Stimulated activated naive CD4-positive, alpha-beta T cell treated with Interleukin-2 at 50 U/mL for 16 hours (primary cell): ENCODE results near the gene JAGN1.
"Not testable (repeated sequence)": the region's sequence is repeated elsewhere in the genome, so short reads cannot be mapped to it uniquely, and the experiment has no call there.

Experiments used
- DNase-seq: peaks from one replicate; lab custom pipeline; 2025; lab: John Stamatoyannopoulos, UW

The JAGN1 gene

DNA sequence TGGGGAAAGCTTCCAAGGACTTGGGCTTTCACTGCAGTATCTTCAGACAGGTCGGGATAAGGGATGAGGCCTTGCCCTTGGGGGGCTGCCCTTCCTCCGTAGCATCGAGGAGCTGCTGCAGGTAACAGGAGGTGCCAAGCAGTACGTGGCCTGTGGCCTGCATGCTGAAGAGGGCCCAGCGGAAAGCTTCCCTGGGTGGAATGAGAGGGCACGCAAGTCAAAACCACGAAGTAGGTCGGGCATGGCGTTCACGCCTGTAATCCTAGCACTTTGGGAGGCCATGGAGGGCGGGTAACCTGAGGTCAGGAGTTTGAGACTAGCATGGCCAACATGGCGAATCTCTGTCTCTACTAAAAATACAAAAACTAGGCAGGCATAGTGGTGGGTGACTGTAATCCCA, 23.3 kb upstream of the JAGN1 start:
- DNase-seq: no peak

DNA sequence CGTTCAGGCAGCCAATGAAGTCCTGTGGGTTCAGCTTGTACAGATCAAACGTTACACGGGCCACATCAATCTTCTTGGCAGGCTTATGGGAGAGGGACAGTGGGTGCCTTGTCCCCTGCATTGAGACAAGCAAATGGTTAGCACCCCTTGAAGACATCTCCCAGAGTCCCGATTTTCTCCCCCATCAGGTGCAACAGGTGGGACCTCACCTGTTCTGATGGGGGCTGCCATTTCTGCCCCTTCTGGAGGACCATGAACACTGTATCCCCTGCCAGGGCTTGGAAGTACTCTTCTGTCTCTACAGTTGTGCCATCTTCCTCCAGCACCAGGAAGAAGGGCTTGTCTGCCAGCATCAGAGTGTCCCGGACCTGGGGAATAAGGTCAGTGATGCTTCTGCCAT, 20.5 kb upstream of the JAGN1 start:
- no peak for DNase-seq

DNA sequence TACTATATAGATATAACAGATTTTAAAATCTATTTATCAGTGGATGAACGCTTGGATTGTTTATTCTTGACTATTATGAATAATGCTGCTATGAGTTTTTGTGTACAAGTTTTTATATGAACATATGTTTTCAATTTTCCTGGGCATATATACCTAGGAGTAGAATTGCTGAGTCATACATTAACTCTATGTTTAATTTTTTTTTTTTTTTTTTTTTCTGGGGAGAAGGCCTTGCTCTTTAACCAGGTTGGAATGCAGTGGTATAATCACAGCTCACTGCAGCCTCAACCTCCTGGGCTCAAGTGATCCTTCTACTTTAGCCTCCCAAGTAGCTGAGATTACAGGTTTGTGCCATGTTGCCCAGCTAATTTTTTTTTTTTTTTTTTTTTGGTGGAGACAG, 19.4 kb upstream of the JAGN1 start:
- no peak for DNase-seq

DNA sequence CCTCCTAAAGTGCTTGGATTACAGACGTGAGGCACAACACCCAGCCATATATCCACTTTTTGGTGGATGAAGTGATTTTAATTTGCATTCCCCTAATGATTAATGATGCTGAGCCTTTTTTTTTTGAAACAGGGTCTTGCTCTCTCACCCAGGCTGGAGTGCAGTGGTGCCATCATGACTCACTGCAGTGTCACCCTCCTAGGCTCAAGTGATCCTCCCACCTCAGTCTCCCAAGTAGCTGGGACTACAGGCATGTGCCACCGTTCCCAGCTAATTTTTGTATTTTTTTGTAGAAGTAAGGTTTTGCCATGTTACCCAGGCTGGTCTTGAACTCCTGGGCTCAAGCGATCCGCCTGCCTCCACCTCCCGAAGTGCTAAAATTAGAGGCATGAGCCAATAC, 18.3 kb upstream of the JAGN1 start:
- not testable (repeated sequence) for DNase-seq

DNA sequence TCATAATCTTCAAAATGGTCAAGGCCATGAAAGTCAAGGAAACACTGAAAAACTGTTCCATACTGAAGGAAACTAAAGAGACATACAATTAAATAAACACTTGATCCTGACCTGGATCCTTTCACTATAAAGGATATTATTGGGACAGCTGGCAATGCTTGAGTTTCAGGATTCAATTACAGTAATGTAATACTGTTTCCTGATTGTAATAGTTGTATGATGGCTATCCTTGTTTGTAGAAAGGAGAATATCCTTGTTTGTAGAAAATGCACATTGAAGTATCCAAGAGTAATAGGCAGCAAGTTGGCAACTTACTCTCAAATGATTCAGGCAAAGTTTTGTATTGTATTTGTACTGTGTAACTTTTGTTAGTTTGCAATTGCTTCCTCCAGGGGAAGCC, 15.0 kb upstream of the JAGN1 start:
- DNase-seq: no peak

DNA sequence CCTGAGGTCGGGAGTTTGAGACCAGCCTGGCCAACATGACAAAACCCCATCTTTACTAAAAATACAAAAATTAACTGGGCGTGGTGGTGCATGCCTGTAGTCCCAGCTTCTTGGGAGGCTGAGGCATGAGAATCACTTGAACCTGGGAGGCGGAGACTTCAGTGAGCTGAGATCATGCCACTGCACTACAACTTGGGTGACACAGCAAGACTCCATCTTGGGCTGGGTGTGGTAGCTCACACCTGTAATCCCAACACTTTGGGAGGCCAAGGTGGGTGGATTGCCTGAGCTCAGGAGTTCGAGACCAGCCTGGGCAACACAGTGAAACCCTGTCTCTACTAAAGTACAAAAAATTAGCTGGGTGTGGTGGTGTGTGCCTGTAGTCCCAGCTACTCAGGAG, 14.2 kb upstream of the JAGN1 start:
- DNase-seq: not testable (repeated sequence)

DNA sequence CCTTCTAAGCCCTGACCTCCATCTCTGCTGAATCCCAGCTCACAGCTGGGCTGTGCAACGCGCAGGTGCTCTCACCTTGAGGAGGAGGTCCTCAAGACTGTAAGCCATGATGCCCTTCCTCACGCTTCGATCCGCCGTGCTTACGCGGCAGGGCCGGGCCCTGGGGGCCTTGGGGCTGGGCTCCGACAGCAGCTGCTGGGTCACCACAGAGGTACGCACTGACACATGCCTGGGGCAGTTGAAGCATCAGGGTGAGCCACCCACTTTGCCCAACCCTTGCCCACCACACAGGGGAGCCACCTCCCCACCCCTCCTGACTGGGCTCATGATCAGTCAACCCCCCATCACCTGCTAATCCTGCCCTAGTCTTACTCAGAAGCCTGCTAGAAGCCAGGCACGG, 13.4 kb upstream of the JAGN1 start:
- no peak for DNase-seq

DNA sequence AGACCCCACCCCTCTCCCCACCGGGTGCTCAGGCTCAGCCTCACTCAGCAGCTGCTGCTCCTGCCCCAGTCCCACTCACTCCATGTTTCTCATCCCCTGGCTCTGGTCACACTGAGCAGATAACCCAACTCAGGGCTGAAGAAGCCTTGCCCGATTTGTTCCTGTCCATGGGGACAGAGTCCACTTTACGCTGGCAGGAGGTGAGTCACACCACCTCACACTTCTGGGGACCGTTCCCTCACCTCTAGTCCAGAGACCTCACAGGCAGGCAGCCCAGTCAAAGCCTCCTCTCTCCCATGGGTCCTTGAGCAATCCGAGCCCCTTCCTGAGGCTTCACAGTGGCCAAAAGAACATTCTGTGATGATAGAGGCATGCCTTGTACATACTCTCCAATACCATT, 11.7 kb upstream of the JAGN1 start:
- no peak for DNase-seq

DNA sequence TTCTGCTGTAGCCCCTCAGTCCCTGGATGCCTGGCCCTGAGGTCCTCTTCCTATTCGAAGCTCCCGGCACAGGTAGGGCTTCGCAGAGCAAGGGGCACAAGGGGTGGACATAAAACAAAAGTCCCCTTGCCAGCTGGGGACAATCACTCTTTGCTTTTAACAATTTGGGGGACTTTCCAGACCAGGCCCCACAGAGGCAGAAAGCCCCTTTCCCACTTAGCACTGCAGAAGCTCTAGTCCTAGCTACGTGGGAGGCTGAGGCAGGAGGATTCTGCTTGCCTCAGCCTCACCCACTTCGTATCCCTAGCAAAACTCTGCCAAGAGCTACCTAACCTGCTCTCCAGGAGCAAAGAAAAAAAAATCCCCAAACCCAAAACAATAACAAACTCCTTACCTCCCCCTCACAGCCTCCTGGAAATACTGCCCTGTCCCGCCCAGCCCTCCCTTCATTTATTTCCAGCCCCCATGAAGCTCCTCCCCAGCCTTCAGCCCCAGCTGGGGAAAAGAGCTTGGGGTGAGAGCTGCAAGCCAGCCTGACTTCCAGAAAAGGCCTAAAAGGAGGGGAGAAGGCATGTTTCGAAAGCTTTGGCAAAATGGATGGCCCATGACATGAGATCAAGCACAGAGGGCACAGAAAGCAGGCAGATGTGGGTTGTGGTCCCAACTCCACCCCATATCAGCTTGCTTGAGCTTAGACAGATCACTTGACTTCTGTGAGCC, 10.4 kb upstream of the JAGN1 start, which contains the start of gene CIDEC:
CIDEC (minus strand) TSS at position 424 of the 720 bp plus-strand sequence. CDS start 1,767 bp downstream, outside the sequence.
- no peak for DNase-seq

DNA sequence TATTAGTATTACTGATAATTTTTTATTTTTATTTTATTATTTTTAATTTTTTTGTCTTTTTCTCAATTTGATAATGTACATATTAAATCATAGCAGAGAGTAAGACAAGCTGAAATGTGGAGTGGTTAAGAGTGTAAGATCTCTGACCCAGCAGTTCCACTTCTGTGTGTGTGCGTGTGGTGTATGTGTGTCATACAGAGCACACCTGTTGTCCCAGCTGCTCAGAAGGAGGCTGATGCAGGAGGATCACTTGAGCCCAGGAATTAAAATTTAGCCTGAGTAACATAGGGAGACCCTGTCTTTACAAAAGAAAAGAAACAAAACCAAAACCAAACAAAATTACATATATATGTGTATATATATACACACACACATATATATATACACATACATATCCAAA, 9.0 kb upstream of the JAGN1 start:
- DNase-seq: no peak

DNA sequence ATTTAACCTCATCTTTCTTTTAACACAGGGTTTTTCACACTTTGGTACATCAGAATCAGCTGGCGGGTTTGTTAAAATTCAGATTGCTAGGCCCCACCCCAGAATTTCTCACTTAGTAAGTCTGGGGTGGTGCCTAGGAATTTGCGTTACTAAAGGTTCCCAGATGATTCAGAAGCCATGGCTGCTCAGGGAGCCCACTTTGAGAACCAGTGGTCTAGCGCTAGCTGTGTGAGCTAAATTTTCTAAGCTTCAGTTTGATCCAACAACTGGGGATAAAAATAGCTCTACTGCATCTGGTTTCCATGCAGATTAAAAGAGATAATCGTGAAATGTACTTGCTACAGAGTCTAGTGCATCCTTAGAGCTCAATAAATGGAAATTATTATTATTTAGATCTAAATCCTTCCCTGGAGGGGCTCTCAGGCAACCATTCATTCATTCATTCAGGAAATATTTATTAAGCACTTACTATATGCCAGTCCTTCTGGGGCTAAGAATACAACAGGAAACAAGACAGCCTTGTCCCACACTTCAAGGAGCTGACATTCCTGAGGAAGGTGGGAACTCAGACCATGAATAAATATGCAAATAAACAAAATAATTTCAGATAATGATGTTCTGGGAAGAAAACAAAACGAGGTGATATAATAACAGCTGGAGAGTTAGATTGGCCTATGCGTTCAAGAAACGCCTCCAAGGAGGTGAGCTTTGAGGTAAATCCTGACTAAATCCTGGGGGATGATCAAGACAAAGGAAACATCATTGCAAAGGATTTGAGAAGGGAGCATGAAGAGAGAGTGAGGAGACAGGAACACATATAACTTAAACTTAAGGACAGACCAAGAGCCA, 6.5 kb upstream of the JAGN1 start:
- no peak for DNase-seq

DNA sequence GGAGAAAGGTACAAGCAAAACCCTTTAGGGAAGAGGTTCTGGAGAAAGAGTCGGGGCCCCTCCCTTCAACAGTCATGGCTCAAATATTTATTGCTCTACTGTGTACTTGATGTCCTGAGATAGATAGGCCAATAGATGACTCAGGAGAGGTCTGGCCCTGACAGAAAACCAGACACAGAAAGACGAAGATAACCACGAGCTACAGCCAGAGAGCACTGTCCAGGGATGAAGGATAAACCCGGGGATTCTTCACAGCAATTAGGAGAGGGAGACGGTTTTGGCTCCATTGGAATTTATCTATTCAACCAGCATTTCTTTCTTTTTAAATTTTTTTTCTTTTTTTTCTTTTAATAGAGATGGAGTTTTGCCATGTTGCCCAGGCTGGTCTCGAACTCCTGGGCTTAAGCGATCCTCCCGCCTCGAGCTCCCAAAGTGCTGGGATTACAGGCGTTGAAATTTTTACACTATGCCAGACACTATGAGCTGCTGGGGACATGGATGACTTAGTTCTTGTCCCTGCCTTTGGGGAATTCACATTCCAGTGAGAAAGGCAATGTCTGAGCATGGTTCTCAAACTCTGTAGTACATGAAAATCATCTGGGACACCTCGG, 5.8 kb upstream of the JAGN1 start:
- no peak for DNase-seq

DNA sequence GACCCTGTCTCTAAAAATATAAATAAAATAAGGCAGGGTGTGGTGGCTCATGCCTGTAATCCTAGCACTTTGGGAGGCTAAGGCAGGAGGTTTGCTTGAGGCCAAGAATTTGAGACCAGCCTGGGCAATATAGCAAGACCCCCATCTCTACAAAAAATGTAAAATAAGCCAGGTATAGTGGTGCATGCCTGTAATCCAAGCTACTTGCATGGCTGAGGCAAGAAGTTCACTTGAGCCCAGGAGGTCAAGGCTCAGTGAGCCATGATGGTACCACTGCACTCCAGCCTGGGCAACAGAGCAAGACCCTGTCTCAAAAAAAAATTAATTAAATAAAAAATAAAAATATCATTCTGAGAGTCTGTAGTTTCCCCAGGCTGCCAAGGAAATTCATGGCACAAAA, 4.1 kb upstream of the JAGN1 start:
- DNase-seq: no peak

DNA sequence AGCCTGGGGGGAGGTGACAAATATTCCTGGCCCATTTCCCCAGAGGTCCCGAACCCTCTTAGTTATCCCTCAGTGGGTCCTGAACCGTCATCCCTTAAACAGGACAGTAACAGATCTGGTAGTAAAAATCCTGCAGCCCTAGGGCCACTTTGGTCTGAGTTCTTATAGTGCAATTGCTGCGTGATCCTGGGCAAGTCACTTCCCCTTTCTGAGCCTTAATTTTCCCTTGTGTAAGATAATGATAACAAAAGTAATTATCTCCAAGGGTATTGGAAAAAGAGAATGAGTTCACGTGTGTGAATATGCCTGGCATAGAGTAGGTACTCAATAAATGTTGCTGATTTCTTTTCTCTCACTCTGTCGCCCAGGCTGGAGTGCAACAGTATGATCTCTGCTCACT, 2.9 kb upstream of the JAGN1 start:
- no peak for DNase-seq

DNA sequence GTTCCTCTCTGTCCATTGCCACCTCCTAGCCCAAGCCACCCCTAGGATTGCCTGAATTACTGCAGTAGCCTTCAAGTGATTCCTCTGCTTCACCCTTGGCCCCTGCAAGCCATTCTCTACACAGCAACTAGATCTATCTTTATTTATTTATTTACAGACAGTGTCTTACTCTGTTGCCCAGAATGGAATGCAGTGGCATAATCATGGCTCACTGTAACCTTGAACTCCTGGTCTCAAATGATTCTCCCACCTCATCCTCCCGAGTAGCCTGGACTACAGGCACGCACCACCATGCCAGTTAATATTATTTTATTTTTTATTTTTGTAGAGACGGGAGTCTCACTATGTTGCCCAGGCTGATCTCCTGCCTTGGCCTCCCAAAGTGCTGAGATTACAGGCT, 1.9 kb upstream of the JAGN1 start:
- no peak for DNase-seq

DNA sequence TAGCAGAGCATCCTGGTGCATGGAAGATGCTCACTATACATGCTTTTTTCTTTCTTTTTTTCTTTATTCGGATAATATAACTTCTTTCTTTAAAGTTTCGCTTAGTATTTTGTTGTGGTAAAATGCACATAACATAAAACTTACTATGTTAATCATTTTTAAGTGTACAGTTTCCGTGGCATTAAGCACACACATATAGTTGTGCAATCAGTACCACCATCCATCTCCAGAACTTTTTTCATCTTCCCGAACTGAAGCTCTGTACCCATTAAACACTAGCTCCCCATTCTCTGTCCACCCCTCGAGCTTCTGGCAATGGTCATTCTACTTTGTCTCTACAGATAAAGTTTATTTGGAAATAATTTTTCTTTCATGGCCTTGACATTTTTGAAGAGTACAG, 1.0 kb upstream of the JAGN1 start:
- DNase-seq: no peak

DNA sequence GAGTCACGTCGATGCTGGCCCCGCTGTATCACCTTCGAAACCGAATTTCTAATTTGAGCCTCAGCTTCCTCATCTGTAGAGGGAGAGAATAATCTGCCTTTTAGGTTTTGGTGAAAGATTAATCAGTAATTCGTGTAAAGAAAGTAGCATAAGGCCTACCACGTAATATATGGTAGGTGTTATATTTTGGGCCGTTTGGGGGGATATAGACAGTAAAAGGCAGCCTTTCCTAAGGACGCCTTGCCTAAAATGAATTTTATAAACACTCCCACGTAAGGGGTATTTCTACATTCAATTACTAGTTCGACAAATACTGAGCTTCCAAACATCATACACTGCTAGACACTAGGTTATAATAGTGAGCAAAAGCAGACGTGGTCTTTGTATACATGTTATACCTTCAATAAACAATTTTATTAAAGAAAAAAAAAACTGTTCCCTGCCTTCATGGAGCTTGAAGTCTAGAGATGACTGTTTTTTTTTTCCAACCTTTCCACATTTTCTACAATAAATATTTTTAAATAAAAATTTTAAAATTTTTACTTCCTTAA, 737 bp downstream of the JAGN1 start:
- DNase-seq: no peak

DNA sequence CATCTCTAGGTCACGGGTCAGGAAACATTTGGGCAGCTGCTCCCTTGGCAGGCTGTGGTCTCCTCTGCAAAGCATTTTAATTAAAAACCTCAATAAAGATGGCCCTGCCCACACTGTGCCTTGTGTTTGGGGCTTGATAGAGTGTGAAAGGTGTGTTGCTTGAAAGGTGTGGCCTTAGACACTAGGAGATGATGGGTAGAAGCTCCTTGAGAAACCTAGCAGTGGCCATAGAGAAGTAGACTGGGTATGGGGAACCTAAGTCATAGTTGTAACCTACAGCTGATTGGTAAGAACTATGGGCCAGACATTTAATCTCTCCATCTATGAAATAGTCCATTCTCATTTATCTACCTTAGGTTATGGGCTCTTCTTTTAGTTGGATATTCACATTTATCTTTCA, 3.3 kb downstream of the JAGN1 start:
- no peak for DNase-seq

DNA sequence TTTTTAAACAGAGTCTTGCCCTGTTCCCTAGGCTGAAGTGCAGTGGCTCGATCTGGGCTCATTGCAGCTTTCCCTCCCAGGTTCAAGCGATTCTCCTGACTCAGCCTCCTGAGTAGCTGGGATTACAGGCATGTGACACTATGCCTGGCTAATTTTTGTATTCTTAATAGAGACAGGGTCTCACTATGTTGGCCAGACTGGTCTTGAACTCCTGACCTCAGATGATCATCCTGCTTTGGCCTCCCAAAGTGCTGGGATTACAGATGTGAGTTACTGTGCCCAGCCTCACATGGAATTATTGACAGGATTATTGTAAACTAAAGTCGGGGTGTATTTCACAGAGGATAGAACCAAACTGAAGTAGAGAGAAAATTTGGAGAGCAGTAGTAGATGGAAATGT, 5.3 kb downstream of the JAGN1 start:
- DNase-seq: not testable (repeated sequence)

DNA sequence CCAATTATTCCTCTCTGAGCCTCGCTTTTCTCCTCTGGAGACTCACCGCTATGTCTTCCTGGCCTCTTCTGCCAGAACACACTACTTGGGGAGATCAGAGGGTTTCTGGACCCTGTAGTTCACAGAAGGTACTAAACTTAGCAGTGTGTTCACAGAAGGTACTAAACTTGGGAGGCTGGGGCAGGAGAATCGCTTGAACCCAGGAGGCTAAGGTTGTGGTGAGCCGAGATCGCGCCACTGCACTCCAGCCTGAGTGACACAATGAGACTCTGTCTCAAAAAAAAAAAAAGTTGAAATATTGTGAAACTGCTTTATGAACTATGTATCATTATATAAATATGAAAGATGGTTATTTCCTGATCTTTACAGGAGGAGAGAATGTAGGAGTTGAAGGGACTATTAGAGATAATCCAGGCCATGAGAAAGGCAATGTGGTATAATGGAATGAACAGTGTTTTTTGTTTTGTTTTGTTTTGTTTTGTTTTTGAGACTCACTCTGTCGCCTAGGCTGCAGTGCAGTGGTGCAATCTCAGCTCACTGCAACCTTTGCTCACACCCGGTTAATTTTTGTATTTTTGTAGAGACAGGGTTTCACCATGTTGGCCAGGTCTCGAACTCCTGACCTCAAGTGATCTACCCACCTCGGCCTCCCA, 6.5 kb downstream of the JAGN1 start:
- DNase-seq: not testable (repeated sequence)

DNA sequence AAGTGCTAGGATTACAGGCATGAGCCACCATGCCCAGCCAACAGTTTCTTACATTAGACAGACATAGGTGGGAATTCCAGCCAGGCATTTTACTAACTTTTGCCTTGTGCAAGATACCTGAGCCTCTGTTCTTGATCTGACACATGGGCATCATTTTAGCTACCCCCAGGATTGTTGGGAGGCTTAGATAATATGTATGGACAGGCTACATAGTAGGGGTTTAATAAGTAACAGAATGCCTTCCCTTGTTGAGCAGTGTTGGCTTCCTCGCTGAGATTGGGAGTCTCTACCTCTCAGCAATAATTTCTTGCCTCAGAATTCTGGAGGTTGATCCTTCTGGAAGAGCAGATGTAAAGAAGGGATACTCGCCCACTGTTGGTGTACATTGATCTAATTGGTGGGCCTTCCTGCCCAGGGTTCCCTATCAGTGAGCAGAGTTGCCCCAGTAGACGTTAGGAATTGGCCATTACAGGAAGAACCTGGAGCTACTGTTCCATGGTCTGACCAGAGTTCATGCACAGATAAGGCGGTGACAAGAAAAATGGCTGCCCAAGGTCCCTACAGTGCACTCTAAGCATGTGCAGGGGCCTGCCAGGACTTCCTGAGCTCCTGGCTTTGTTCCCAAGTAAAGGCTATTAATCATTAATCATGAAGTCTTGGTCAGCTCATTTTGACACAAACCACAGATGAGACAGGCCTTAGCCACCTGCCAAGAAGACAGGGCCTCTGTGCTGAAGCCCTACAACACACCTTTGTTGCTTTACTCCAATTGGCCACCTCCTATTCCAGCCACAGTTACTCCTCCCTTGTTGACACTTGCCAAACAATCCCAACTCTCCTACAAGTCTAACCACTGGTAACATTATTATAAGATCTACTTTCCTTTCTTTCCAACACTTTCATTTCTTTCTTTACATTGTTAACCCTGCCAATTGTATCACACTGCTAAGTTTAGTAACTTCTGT, 7.3 kb downstream of the JAGN1 start:
- no peak for DNase-seq
